ENCODE results near the gene DLGAP3. TPM values are rescaled to one million over a fixed set of nuclear protein-coding genes. Genes with fewer than 3 reads are reported as not detected.
"Not testable (repeated sequence)": the region's sequence is repeated elsewhere in the genome, so short reads cannot be mapped to it uniquely, and the experiment has no call there.

DLGAP3 gene
- total RNA-seq, 1 experiment from 2014 or later: not detected

DNA sequence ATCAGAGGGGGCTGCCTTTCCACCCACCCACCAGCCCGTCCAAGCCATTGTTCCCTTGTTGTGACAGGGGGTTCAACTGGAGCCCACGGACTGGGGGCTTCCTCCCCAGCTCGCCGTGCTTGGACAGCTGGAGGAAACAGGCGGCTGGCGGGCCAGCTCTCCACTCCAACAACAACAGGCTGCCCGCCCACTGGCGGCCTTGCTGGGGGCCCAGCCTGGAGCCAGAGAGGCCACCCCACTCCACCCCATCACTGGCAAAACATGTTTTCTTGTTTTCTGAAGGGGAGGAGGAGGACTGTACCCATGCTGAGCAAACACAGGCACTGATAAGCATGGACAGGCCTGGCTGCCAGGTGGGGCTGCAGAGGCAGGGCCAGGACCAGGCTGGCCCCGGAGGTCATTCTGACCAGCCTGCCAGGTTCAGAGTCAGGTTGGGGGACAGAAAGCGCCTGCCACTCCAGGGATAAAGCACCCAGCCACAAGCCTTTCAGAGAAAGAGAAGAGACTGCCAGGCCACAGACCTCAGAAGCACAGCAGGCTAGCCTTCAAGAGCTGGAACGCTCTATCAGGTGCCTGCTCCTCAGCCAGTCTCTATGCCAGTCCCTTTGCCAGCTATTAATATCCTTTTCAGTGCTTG is 103.9 kb downstream of the DLGAP3 start:
- CTCF ChIA-PET: no interaction called here
- H3K36me3 ChIP-seq (ENCODE audit: insufficient read depth, low read length, poor library complexity, severe bottlenecking): no peaks in the 10 kb centered on the region
- no peak overlapping the region for H3K4me3 ChIP-seq (ENCODE audit: low read depth, low read length, poor library complexity, severe bottlenecking)
- no peaks in the 10 kb centered on the region for H3K27me3 ChIP-seq (replicated peaks; ENCODE audit: insufficient read depth, low read depth, low read length, poor library complexity)
- H3K9me3 ChIP-seq (ENCODE audit: low read depth, low read length, poor library complexity, severe bottlenecking): no peaks in the 10 kb centered on the region
- no peak for TF ChIP-seq EZH2 (IDR thresholded peaks at IDR 0.05; ENCODE audit: borderline replicate concordance, low read depth, low read length, poor library complexity, severe bottlenecking)
- TF ChIP-seq, protein P1, sequence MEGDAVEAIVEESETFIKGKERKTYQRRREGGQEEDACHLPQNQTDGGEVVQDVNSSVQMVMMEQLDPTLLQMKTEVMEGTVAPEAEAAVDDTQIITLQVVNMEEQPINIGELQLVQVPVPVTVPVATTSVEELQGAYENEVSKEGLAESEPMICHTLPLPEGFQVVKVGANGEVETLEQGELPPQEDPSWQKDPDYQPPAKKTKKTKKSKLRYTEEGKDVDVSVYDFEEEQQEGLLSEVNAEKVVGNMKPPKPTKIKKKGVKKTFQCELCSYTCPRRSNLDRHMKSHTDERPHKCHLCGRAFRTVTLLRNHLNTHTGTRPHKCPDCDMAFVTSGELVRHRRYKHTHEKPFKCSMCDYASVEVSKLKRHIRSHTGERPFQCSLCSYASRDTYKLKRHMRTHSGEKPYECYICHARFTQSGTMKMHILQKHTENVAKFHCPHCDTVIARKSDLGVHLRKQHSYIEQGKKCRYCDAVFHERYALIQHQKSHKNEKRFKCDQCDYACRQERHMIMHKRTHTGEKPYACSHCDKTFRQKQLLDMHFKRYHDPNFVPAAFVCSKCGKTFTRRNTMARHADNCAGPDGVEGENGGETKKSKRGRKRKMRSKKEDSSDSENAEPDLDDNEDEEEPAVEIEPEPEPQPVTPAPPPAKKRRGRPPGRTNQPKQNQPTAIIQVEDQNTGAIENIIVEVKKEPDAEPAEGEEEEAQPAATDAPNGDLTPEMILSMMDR (conservative IDR thresholded peaks at IDR 0.05; ENCODE audit: low read depth, low read length): no peak
- H3K4me1 ChIP-seq (ENCODE audit: insufficient read depth, low read length, poor library complexity, severe bottlenecking): no peaks in the 10 kb centered on the region
- no peak for DNase-seq (ENCODE audit: low spot score)
- no peak overlapping the region for H3K27ac ChIP-seq (ENCODE audit: low read depth, low read length, poor library complexity, severe bottlenecking)
- intact Hi-C loops (cut with micrococcal nuclease; ENCODE audit: unreplicated experiment): no loop called here
- BruUV-seq (replicated peaks): no TSS peak
- POLR2A ChIA-PET (ENCODE audit: low non-redundant PET): no interaction called here

- intact Hi-C loops (cut with micrococcal nuclease; ENCODE audit: unreplicated experiment): no loop called here
- CTCF ChIA-PET: no interaction called here
- BruUV-seq (replicated peaks): no TSS peak
Measured at GRCh38 chr1:34824817-34825454, 104.5 kb downstream of the DLGAP3 start.

DNA sequence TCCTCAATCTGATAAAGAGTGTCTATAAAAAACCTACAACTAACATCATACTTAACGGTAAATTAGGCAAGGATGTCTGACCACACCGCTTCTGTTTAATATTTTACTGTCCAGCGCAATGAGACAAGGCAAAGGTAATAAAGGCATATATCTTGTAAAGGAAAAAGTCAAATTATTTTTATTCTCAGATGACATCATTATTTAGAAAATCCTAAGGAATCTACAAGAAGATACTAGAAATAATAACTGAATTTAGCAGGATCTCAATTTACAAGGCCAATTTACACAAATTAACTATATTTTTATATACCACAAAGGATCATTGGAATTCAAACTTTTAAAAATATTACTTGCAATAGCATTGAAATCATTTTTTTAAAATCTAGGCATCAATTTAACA is 107.2 kb downstream of the DLGAP3 start:
- DNase-seq (ENCODE audit: low spot score): no peak
- no peaks in the 10 kb centered on the region for H3K36me3 ChIP-seq (ENCODE audit: insufficient read depth, low read length, poor library complexity, severe bottlenecking)
- CTCF ChIA-PET: no interaction called here
- no peaks in the 10 kb centered on the region for H3K9me3 ChIP-seq (ENCODE audit: low read depth, low read length, poor library complexity, severe bottlenecking)
- no peaks in the 10 kb centered on the region for H3K27me3 ChIP-seq (replicated peaks; ENCODE audit: insufficient read depth, low read depth, low read length, poor library complexity)
- TF ChIP-seq, protein P1 (conservative IDR thresholded peaks at IDR 0.05; ENCODE audit: low read depth, low read length): no peak
- intact Hi-C loops (cut with micrococcal nuclease; ENCODE audit: unreplicated experiment): no loop called here
- BruUV-seq (replicated peaks): no TSS peak
- POLR2A ChIA-PET (ENCODE audit: low non-redundant PET): no interaction called here
- H3K27ac ChIP-seq (ENCODE audit: low read depth, low read length, poor library complexity, severe bottlenecking): no peak overlapping the region
- H3K4me3 ChIP-seq (ENCODE audit: low read depth, low read length, poor library complexity, severe bottlenecking): no peak overlapping the region
- no peaks in the 10 kb centered on the region for H3K4me1 ChIP-seq (ENCODE audit: insufficient read depth, low read length, poor library complexity, severe bottlenecking)

More at GRCh38 chr1:34824817-34825454, 104.5 kb downstream of the DLGAP3 start:
- TF ChIP-seq, protein P1 (conservative IDR thresholded peaks at IDR 0.05; ENCODE audit: low read depth, low read length): no peak
- no peak for TF ChIP-seq EZH2 (IDR thresholded peaks at IDR 0.05; ENCODE audit: borderline replicate concordance, low read depth, low read length, poor library complexity, severe bottlenecking)
- Histone ChIP-seq H3K4me3 (ENCODE audit: low read depth, low read length, poor library complexity, severe bottlenecking) (no peak overlapping the region), H3K27ac (ENCODE audit: low read depth, low read length, poor library complexity, severe bottlenecking) (no peak overlapping the region), H3K36me3 (ENCODE audit: insufficient read depth, low read length, poor library complexity, severe bottlenecking) (no peaks in the 10 kb centered on the region), H3K4me1 (ENCODE audit: insufficient read depth, low read length, poor library complexity, severe bottlenecking) (no peaks in the 10 kb centered on the region), H3K27me3 (replicated peaks; ENCODE audit: insufficient read depth, low read depth, low read length, poor library complexity) (no peaks in the 10 kb centered on the region), H3K9me3 (ENCODE audit: low read depth, low read length, poor library complexity, severe bottlenecking) (no peaks in the 10 kb centered on the region)
- POLR2A ChIA-PET (ENCODE audit: low non-redundant PET): no interaction called here
- DNase-seq (ENCODE audit: low spot score): no peak

DNA sequence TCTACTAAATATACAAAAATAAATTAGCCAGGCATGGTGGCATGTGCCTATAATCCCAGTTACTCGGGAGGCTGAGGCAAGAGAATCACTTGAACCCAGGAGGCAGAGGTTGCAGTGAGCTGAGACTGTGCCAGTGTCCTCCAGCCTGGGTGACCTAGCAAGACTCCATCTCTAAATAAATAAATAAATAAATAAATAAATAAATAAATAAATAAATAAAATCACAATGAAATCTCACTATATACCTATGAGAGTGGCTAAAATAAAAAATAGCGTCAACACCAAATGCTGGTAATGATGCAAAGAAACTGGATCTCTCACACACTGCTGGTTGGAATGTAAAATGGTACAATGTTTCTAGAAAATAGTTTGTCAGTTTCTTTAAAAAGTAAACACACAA is 110.6 kb downstream of the DLGAP3 start:
- CTCF ChIA-PET; H3K27me3 ChIP-seq (replicated peaks; ENCODE audit: insufficient read depth, low read depth, low read length, poor library complexity); H3K4me1 ChIP-seq (ENCODE audit: insufficient read depth, low read length, poor library complexity, severe bottlenecking); H3K9me3 ChIP-seq (ENCODE audit: low read depth, low read length, poor library complexity, severe bottlenecking); H3K36me3 ChIP-seq (ENCODE audit: insufficient read depth, low read length, poor library complexity, severe bottlenecking); POLR2A ChIA-PET (ENCODE audit: low non-redundant PET); H3K4me3 ChIP-seq (ENCODE audit: low read depth, low read length, poor library complexity, severe bottlenecking); BruUV-seq (replicated peaks); intact Hi-C loops (cut with micrococcal nuclease; ENCODE audit: unreplicated experiment); H3K27ac ChIP-seq (ENCODE audit: low read depth, low read length, poor library complexity, severe bottlenecking); DNase-seq (ENCODE audit: low spot score): not testable (repeated sequence)
